ENCODE data around the gene YY1. TPM values are rescaled to one million over a fixed set of nuclear protein-coding genes. Genes with fewer than 3 reads are reported as not detected.

YY1 gene
- total and polyA plus RNA-seq, 2 experiments from 2014 or later: 27.0 to 73.4 TPM

DNA sequence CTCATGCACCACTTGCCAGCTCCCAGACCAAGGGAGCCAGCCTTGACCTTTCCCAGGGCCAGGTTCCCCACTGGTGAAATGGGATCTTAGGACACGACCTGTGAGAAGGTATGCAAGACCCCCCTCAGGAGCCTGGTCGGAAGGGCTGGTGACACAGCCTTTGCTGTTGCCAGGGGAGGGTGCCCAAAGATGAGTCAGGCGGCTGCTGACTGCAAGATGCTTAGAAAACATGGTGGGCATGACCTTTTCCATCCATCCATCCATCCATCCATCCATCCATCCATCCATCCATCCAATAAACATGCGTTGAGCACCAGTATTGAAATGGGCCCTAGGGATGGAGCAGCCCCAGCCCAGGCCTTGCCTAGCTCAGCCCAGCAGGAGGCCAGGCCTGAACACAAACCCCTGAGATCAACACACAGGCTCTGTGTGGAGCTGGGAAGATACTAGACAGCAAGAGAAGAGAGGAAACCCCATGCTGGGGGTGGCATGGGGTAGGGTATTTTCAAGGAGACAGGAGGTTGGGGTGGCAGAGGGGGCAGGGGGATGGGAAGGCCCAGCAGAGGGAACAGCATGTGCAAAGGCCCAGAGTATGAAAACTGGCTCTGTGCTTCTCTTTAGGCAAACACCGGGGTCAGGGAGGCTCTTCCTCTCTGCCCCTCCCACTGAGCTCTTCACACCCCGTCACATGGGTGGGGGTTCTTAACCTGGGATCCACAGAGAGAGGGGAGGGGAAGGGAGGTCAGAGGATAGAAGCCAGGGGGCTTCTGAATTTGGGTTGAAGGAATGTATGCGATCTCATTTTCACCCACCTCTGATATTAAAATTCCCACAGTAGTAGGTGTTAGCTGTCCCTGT is 26.2 kb upstream of the YY1 start:
- Histone ChIP-seq H3K9me3 (ENCODE audit: low read depth) (no peaks in the 10 kb centered on the region), H3K4me3 (no peak overlapping the region), H3K36me3 (no peaks in the 10 kb centered on the region), H3K27me3 (no peaks in the 10 kb centered on the region), H3K27ac (no peak overlapping the region), H3K4me1 (ENCODE audit: low read depth) (no peaks in the 10 kb centered on the region)
- TF ChIP-seq, protein P1, sequence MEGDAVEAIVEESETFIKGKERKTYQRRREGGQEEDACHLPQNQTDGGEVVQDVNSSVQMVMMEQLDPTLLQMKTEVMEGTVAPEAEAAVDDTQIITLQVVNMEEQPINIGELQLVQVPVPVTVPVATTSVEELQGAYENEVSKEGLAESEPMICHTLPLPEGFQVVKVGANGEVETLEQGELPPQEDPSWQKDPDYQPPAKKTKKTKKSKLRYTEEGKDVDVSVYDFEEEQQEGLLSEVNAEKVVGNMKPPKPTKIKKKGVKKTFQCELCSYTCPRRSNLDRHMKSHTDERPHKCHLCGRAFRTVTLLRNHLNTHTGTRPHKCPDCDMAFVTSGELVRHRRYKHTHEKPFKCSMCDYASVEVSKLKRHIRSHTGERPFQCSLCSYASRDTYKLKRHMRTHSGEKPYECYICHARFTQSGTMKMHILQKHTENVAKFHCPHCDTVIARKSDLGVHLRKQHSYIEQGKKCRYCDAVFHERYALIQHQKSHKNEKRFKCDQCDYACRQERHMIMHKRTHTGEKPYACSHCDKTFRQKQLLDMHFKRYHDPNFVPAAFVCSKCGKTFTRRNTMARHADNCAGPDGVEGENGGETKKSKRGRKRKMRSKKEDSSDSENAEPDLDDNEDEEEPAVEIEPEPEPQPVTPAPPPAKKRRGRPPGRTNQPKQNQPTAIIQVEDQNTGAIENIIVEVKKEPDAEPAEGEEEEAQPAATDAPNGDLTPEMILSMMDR (IDR thresholded peaks at IDR 0.05; ENCODE audit: low read depth, low read length): no peak
- DNase-seq (ENCODE audit: low read depth in 1 of 2, low spot score in 1 of 2): no peak

DNA sequence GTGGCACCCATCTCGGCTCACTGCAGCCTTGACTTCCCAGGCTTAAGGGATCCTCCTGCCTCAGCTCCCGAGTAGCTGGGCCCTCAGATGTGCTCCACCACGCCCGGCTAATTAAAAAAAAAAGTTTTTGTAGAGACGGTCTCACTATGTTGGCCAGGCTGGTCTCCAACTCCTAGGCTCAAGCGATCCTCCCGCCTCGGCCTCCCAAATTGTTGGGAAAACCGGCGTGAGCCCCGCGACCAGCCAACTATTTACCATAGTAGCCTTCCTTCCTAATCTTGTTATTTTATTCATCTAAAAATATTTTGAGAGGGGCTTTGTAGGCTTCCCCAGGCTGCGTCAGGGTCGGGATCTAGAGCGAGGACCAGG is 25.4 kb upstream of the YY1 start:
- H3K4me1 ChIP-seq (ENCODE audit: low read depth): no peaks in the 10 kb centered on the region
- TF ChIP-seq, protein P1 (IDR thresholded peaks at IDR 0.05; ENCODE audit: low read depth, low read length): no peak
- DNase-seq (ENCODE audit: low read depth in 1 of 2, low spot score in 1 of 2): no peak
- no peaks in the 10 kb centered on the region for H3K9me3 ChIP-seq (ENCODE audit: low read depth)
- no peaks in the 10 kb centered on the region for H3K36me3 ChIP-seq
- H3K27ac ChIP-seq: peak overlapping the region; percentile 94
- H3K27me3 ChIP-seq: no peaks in the 10 kb centered on the region
- peak overlapping the region; percentile 62 for H3K4me3 ChIP-seq

DNA sequence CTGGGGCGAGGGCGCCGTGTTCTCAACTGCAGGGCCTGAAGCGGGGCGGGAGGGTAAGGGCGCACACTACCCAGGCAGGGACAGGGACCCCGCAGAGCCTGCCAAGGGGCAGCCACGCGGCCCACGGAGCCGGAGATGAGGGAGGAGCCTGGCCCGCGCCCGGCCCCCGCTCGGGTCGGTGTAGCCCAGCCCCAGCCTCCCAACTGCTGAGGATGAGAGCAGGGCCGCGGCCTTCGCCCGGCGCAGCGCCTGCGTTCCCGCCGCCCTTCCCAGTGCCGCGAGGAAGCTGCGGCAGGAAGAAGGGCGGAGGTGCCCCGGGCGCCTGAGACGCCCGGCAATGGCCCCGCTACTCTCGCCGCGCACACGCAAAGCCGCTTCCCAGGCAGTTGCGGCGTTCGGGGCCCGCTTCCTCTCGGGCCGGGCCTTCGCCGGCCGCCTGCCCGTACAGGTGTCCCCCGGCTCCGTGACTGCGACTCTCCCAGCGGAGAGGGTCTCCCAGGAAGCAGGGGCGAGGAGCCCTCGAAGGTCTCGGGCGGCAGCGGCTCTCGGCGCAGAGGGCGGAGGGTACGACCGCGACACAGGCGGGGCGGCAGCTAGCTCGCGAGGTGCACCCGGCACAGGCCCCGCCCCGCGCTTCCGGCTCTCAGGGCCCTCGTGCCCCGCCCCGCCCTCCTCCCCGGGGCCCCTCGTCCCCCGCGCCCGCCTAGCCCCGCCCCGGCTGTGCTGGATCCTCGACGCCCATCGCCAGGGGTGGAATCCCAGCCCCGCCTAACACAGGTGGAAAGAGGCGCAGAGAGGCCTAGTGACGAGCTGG is 24.8 kb upstream of the YY1 start:
- peak overlapping the region; percentile 94 for H3K27ac ChIP-seq
- peak; percentile 80 to 96 for DNase-seq (ENCODE audit: low read depth in 1 of 2, low spot score in 1 of 2)
- TF ChIP-seq, protein P1 (IDR thresholded peaks at IDR 0.05; ENCODE audit: low read depth, low read length): no peak
- H3K36me3 ChIP-seq: no peaks in the 10 kb centered on the region
- no peaks in the 10 kb centered on the region for H3K9me3 ChIP-seq (ENCODE audit: low read depth)
- peak overlapping the region; percentile 62 for H3K4me3 ChIP-seq
- no peaks in the 10 kb centered on the region for H3K27me3 ChIP-seq
- no peaks in the 10 kb centered on the region for H3K4me1 ChIP-seq (ENCODE audit: low read depth)

DNA sequence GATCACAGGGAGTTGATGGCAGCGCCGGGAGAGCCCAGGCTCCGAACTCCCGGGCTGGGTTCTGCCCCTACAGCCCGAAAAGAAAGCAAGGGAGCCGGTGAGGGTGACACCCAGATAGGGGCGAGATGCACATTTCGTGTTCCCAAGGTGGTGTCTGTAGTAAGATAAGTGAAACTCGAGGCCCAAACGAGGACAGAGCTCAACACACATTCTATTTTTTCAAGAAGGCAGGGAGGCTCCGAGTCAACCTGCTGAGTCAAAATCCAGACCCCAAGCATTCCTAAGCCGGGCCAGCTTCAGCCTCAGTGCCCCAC is 24.2 kb upstream of the YY1 start:
- no peak for DNase-seq (ENCODE audit: low read depth in 1 of 2, low spot score in 1 of 2)
- Histone ChIP-seq H3K4me1 (ENCODE audit: low read depth) (no peaks in the 10 kb centered on the region), H3K9me3 (ENCODE audit: low read depth) (no peaks in the 10 kb centered on the region), H3K27ac (peak overlapping the region; percentile 5), H3K36me3 (no peaks in the 10 kb centered on the region), H3K27me3 (no peaks in the 10 kb centered on the region), H3K4me3 (no peak overlapping the region)
- TF ChIP-seq, protein P1 (IDR thresholded peaks at IDR 0.05; ENCODE audit: low read depth, low read length): no peak

DNA sequence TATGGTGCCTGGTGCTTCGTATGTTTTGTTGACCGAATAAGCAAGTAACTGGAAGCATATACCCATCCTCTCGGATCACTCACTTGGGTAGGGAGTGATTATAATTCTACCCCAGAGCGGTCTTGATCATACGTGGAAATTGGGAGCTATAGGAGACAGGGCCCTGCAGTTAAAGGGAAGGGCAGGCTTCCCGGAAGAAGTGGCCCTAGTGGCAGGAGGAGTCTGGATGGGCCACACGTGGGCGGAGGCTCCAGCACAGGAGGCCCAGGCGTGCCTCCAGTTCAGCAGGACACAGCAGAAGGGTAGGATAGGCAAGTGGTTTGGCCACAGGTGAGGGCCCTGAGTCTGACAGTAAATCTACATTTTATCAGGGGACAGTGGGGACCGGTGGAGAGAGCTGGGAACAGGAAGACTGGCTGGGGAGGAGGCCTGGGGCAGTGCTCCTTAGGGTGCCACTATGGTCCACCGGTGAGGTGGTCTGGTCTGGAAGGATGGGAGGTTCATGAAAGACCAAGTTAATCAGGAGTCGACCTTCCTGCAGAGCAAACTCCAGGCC is 23.5 kb upstream of the YY1 start:
- TF ChIP-seq, protein P1 (IDR thresholded peaks at IDR 0.05; ENCODE audit: low read depth, low read length): no peak
- Histone ChIP-seq H3K4me3 (no peak overlapping the region), H3K4me1 (ENCODE audit: low read depth) (no peaks in the 10 kb centered on the region), H3K9me3 (ENCODE audit: low read depth) (no peaks in the 10 kb centered on the region), H3K27me3 (no peaks in the 10 kb centered on the region), H3K36me3 (no peaks in the 10 kb centered on the region), H3K27ac (no peak overlapping the region)
- no peak for DNase-seq (ENCODE audit: low read depth in 1 of 2, low spot score in 1 of 2)
